Measurements from ENCODE around the gene LRMDA. TPM values are rescaled to one million over a fixed set of nuclear protein-coding genes. Genes with fewer than 3 reads are reported as not detected.

Gene LRMDA
- total RNA-seq, 1 donor from 2014 or later: 7.3 TPM

DNA sequence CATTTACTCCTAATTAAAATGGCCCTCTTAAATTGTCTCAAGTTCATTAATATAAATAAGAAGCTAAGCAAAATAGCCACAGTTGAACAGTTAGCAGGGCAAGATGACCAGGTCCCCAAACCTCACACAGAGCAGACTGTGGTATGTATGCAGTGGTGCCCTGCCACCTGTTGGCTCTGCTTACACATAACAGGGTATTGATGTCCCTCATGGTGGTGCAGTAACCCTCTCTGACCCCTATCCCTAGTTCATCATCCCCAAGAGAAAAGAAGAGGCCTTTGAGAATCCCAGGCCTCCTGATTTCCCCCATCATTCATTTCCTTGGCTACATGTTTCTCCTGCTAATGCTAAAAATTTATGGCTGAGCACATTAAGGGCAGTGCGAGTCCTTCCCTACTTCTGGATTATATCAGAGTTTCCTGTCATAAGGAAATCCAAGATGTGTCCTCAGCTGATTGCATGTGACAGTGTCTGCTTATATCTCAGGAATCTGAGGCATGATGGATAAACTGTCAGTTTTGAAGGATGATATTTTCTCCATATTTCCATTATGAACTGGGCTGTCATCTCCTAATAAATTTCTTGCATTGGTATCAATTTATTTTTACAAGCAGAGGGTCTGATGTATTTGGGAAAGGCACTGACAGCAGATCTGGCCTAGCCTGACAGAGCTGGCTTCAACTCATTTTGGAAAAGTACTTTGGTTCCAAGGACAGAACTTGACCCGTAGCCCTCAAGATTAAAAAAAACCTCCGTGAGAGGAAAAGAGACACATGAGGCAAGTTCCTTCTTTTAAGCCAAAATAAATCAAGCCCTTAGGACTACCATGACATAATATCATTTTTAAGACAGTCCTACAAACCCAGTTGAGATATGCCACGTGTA lies 880.6 kb downstream of the LRMDA start:
- H3K27me3 ChIP-seq (ENCODE audit: control insufficient read depth in 3 of 3, insufficient read depth in 3 of 3, low read length in 3 of 3): no peaks in the 10 kb centered on the region
- no peaks in the 10 kb centered on the region for H3K36me3 ChIP-seq (ENCODE audit: control insufficient read depth in 3 of 3, insufficient read depth in 3 of 3, low read length in 3 of 3)
- H3K9me3 ChIP-seq (ENCODE audit: control insufficient read depth in 3 of 3, low read length in 3 of 3): peaks cover 0 to 2% (median 0%) of the 10 kb centered on the region in 3 donors
- H3K27ac ChIP-seq (ENCODE audit: low read depth, low read length): no peak overlapping the region
- H3K4me3 ChIP-seq (ENCODE audit: low read length in 3 of 3): no peak overlapping the region
- H3K4me1 ChIP-seq (ENCODE audit: control insufficient read depth in 3 of 3, insufficient read depth in 3 of 3, low read length in 3 of 3): peaks cover 4 to 16% (median 4%) of the 10 kb centered on the region in 3 donors
- no peak overlapping the region for H3K9ac ChIP-seq (ENCODE audit: low read depth in 1 of 3, low read length in 3 of 3)

DNA sequence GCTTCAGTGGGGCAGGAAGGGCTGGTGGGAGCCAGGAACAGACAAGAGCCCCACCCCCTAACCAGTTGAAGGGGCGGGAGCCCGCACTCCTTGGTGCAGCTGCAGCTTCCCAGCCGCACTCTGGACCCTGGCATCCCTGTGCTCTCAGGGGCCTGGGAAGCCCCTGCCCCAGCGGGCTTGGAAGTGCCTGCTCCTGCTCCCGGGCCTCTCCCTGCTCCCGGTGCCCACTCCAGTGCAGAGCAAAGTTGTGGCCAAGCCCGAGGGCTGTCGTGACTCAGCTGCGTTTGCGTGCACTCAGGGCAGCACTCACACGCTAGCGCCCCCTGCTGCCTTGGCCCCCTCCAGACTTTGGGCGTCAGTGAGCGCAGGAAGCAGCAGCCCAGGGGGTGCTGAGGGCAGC lies 883.8 kb downstream of the LRMDA start:
- Histone ChIP-seq H3K9me3 (ENCODE audit: control insufficient read depth in 3 of 3, low read length in 3 of 3) (peaks cover 0 to 2% (median 0%) of the 10 kb centered on the region in 3 donors), H3K4me1 (ENCODE audit: control insufficient read depth in 3 of 3, insufficient read depth in 3 of 3, low read length in 3 of 3) (peaks cover 2 to 4% (median 4%) of the 10 kb centered on the region in 3 donors), H3K27ac (ENCODE audit: low read depth, low read length) (no peak overlapping the region), H3K27me3 (ENCODE audit: control insufficient read depth in 3 of 3, insufficient read depth in 3 of 3, low read length in 3 of 3) (no peaks in the 10 kb centered on the region), H3K36me3 (ENCODE audit: control insufficient read depth in 3 of 3, insufficient read depth in 3 of 3, low read length in 3 of 3) (no peaks in the 10 kb centered on the region), H3K4me3 (ENCODE audit: low read length in 3 of 3) (no peak overlapping the region), H3K9ac (ENCODE audit: low read depth in 1 of 3, low read length in 3 of 3) (no peak overlapping the region)

DNA sequence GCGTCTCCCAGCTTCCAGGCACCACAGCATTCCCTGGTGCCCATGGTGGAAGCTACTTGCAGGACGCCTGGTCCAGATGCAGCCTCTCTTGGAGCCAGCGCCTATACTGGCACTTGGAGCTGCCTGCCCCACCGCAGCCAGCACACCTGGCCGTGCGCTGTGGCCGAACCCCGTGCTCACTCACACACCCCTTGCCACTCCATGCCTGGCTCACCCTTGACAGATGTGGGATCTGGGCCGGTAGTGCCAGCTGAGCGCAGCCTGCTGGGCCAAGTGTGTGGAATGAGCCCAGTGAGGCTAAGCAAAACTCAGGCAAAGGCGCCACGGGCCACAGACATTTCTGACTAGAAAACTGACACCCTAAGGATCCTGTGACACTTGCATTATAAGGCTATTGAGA lies 884.8 kb downstream of the LRMDA start:
- H3K9me3 ChIP-seq (ENCODE audit: control insufficient read depth in 3 of 3, low read length in 3 of 3): peaks cover 0 to 2% (median 0%) of the 10 kb centered on the region in 3 donors
- no peaks in the 10 kb centered on the region for H3K27me3 ChIP-seq (ENCODE audit: control insufficient read depth in 3 of 3, insufficient read depth in 3 of 3, low read length in 3 of 3)
- no peak overlapping the region for H3K4me3 ChIP-seq (ENCODE audit: low read length in 3 of 3)
- no peak overlapping the region for H3K27ac ChIP-seq (ENCODE audit: low read depth, low read length)
- peaks cover 0 to 4% (median 4%) of the 10 kb centered on the region in 3 donors for H3K4me1 ChIP-seq (ENCODE audit: control insufficient read depth in 3 of 3, insufficient read depth in 3 of 3, low read length in 3 of 3)
- H3K36me3 ChIP-seq (ENCODE audit: control insufficient read depth in 3 of 3, insufficient read depth in 3 of 3, low read length in 3 of 3): no peaks in the 10 kb centered on the region
- no peak overlapping the region for H3K9ac ChIP-seq (ENCODE audit: low read depth in 1 of 3, low read length in 3 of 3)

DNA sequence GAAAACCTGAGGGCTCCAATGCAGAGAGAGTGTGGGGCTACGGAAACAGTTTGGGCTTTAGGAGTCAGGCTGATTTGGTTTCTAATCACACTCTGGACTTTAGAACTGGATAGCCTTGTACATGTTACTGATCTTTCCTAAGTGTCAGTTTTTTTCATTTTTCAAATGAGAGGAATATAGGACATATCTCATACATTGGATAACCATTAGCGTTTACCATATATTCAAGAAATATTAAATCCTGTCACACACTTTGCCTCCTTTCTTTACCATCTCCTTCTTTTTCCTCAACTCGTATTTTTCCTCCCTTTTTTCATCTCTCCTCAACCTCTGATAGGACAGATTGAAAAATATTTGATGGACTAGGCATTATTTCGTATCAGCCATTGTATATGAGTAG lies 885.7 kb downstream of the LRMDA start:
- Histone ChIP-seq H3K9me3 (ENCODE audit: control insufficient read depth in 3 of 3, low read length in 3 of 3) (peaks cover 0 to 2% (median 0%) of the 10 kb centered on the region in 3 donors), H3K4me3 (ENCODE audit: low read length in 3 of 3) (no peak overlapping the region), H3K9ac (ENCODE audit: low read depth in 1 of 3, low read length in 3 of 3) (no peak overlapping the region), H3K36me3 (ENCODE audit: control insufficient read depth in 3 of 3, insufficient read depth in 3 of 3, low read length in 3 of 3) (no peaks in the 10 kb centered on the region), H3K27ac (ENCODE audit: low read depth, low read length) (no peak overlapping the region), H3K27me3 (ENCODE audit: control insufficient read depth in 3 of 3, insufficient read depth in 3 of 3, low read length in 3 of 3) (no peaks in the 10 kb centered on the region), H3K4me1 (ENCODE audit: control insufficient read depth in 3 of 3, insufficient read depth in 3 of 3, low read length in 3 of 3) (no peaks in the 10 kb centered on the region)

DNA sequence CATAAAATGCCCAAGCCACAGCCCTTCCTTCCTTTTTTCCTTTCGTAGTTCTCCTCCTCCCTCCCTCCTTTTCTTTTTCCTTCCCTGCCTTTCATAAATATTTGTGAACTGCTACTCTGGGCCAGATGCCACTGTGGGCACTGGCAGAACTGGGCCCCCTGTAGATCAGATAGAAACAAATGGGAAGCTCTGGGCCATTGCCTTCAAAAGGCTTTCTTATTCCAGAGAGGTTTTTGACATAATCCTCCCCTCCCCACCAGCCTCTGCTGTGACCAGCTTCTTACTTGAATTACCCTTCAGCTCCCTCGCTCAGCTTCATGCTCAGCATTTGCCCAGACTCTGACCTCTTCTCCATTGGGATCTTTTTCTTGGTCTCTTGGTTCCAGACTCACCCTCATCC lies 886.8 kb downstream of the LRMDA start:
- Histone ChIP-seq H3K4me3 (ENCODE audit: low read length in 3 of 3) (no peak overlapping the region), H3K9ac (ENCODE audit: low read depth in 1 of 3, low read length in 3 of 3) (no peak overlapping the region), H3K36me3 (ENCODE audit: control insufficient read depth in 3 of 3, insufficient read depth in 3 of 3, low read length in 3 of 3) (no peaks in the 10 kb centered on the region), H3K4me1 (ENCODE audit: control insufficient read depth in 3 of 3, insufficient read depth in 3 of 3, low read length in 3 of 3) (no peaks in the 10 kb centered on the region), H3K9me3 (ENCODE audit: control insufficient read depth in 3 of 3, low read length in 3 of 3) (peaks cover 0 to 2% (median 0%) of the 10 kb centered on the region in 3 donors), H3K27me3 (ENCODE audit: control insufficient read depth in 3 of 3, insufficient read depth in 3 of 3, low read length in 3 of 3) (no peaks in the 10 kb centered on the region), H3K27ac (ENCODE audit: low read depth, low read length) (no peak overlapping the region)

DNA sequence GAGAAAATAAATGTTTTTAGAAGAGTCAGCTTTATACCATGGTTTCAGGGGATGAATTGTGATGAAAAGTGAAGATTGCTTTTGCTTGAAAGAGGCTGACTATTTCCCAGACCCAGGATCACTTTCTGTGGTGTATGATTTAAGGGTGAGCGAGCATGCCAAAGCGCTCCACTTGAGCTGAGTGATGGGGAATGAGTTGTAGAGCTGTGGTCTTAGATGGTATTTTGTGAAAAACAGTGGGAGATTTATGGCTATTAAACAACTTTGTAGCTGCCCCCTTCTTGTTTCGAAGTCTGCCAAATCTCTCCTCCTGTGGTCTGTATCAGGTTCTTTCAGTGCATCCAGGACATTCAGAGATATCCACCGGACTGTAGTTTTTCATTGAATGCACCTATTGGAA lies 888.2 kb downstream of the LRMDA start:
- Histone ChIP-seq H3K36me3 (ENCODE audit: control insufficient read depth in 3 of 3, insufficient read depth in 3 of 3, low read length in 3 of 3) (no peaks in the 10 kb centered on the region), H3K9ac (ENCODE audit: low read depth in 1 of 3, low read length in 3 of 3) (no peak overlapping the region), H3K27me3 (ENCODE audit: control insufficient read depth in 3 of 3, insufficient read depth in 3 of 3, low read length in 3 of 3) (no peaks in the 10 kb centered on the region), H3K4me3 (ENCODE audit: low read length in 3 of 3) (no peak overlapping the region), H3K27ac (ENCODE audit: low read depth, low read length) (no peak overlapping the region), H3K4me1 (ENCODE audit: control insufficient read depth in 3 of 3, insufficient read depth in 3 of 3, low read length in 3 of 3) (no peaks in the 10 kb centered on the region), H3K9me3 (ENCODE audit: control insufficient read depth in 3 of 3, low read length in 3 of 3) (peaks cover 0 to 2% (median 0%) of the 10 kb centered on the region in 3 donors)

DNA sequence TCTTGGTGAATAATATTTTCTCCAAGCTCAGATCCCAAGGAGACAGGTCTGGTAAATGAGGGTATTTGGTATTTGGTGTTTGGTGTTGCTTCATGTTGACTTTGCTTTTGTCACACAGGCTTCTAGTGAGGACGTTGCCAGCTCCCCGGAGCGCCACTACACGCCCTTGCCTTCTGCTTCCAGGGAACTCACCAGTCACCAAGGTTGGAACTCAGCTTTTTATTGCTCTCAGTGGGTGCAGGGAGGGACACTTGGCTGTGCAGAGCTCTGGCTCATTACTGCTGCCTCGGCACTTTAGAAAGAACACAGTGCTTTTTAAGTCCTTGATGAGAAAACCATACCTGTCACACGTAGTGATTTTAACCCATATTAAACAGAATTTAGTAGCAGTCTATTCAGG lies 892.9 kb downstream of the LRMDA start:
- Histone ChIP-seq H3K36me3 (ENCODE audit: control insufficient read depth in 3 of 3, insufficient read depth in 3 of 3, low read length in 3 of 3) (no peaks in the 10 kb centered on the region), H3K9me3 (ENCODE audit: control insufficient read depth in 3 of 3, low read length in 3 of 3) (no peaks in the 10 kb centered on the region), H3K4me3 (ENCODE audit: low read length in 3 of 3) (no peak overlapping the region), H3K27me3 (ENCODE audit: control insufficient read depth in 3 of 3, insufficient read depth in 3 of 3, low read length in 3 of 3) (no peaks in the 10 kb centered on the region), H3K27ac (ENCODE audit: low read depth, low read length) (no peak overlapping the region), H3K9ac (ENCODE audit: low read depth in 1 of 3, low read length in 3 of 3) (no peak overlapping the region), H3K4me1 (ENCODE audit: control insufficient read depth in 3 of 3, insufficient read depth in 3 of 3, low read length in 3 of 3) (no peaks in the 10 kb centered on the region)

DNA sequence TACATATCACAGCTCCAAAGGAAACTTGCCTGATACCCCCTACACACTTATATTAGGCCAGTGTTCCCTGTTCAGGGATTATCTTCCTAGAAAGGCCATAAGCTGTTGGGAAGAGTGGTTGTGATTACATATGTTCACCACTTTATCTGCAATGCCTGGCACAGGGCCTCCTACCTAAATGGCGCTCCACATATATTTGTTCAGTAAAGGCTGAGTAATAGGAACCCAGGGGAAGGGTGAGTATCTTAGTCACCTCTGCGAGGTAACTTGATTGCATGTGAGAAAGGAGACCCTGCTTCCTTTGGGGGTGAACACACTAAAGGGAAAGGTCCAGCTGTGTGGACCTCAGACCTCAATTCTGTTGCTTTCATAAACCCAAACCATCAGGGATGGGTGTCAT lies 896.0 kb downstream of the LRMDA start:
- no peaks in the 10 kb centered on the region for H3K27me3 ChIP-seq (ENCODE audit: control insufficient read depth in 3 of 3, insufficient read depth in 3 of 3, low read length in 3 of 3)
- no peak overlapping the region for H3K4me3 ChIP-seq (ENCODE audit: low read length in 3 of 3)
- H3K27ac ChIP-seq (ENCODE audit: low read depth, low read length): no peak overlapping the region
- no peaks in the 10 kb centered on the region for H3K36me3 ChIP-seq (ENCODE audit: control insufficient read depth in 3 of 3, insufficient read depth in 3 of 3, low read length in 3 of 3)
- no peaks in the 10 kb centered on the region for H3K4me1 ChIP-seq (ENCODE audit: control insufficient read depth in 3 of 3, insufficient read depth in 3 of 3, low read length in 3 of 3)
- no peaks in the 10 kb centered on the region for H3K9me3 ChIP-seq (ENCODE audit: control insufficient read depth in 3 of 3, low read length in 3 of 3)
- no peak overlapping the region for H3K9ac ChIP-seq (ENCODE audit: low read depth in 1 of 3, low read length in 3 of 3)

DNA sequence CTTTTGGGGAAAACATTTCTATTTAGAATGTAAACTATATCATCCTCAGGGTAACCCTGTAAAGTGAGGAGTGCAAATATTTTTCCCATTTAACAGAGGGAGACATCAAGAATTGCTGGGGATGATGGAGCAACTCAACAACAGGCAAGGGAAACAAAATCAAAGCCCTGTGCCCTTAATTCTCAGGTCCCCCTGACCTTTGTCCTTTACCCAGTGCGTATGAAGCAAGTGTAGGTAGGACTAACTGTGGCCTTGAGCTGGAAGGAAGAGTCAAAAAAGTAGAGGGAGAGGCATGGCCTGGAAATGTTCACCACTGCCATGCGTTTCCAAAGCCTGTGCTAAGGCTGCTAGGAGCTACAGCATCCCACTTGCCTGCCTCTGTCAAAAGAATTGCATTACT lies 896.9 kb downstream of the LRMDA start:
- Histone ChIP-seq H3K9me3 (ENCODE audit: control insufficient read depth in 3 of 3, low read length in 3 of 3) (no peaks in the 10 kb centered on the region), H3K9ac (ENCODE audit: low read depth in 1 of 3, low read length in 3 of 3) (no peak overlapping the region), H3K27ac (ENCODE audit: low read depth, low read length) (no peak overlapping the region), H3K4me3 (ENCODE audit: low read length in 3 of 3) (no peak overlapping the region), H3K36me3 (ENCODE audit: control insufficient read depth in 3 of 3, insufficient read depth in 3 of 3, low read length in 3 of 3) (no peaks in the 10 kb centered on the region), H3K4me1 (ENCODE audit: control insufficient read depth in 3 of 3, insufficient read depth in 3 of 3, low read length in 3 of 3) (no peaks in the 10 kb centered on the region), H3K27me3 (ENCODE audit: control insufficient read depth in 3 of 3, insufficient read depth in 3 of 3, low read length in 3 of 3) (no peaks in the 10 kb centered on the region)

DNA sequence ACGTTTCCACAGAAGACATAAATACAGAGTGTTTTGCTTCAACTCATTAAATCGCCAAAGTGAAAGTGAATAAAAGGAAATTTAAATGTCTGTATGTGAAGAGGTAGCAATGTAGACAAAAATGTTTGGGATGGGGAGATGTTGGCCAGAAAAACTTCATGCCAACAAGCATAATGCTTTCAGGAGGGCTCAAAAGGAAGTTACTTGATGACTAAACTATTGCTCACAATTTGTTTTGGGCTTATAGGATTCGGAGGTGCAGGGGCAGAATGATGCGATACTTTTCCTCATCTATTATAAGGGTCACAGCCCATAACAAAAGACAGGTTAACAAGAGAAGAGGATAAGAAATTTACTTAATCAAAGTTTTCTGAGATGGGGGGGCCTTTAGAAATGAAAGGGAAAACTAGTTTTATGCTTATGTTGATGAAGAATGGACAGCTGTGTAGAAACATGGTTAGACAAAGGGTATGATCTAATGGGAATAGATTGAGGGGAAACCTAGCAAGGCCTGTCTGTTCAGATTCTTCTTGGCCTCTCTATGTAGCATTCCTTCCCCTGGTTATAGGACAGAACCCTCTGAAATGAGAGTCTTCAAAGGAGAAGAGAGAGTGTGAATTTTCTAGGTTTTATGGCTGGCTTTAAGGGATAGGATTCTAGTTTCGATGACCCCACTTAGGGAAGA lies 898.6 kb downstream of the LRMDA start:
- Histone ChIP-seq H3K27ac (ENCODE audit: low read depth, low read length) (no peak overlapping the region), H3K36me3 (ENCODE audit: control insufficient read depth in 3 of 3, insufficient read depth in 3 of 3, low read length in 3 of 3) (no peaks in the 10 kb centered on the region), H3K4me1 (ENCODE audit: control insufficient read depth in 3 of 3, insufficient read depth in 3 of 3, low read length in 3 of 3) (peaks cover 0 to 3% (median 3%) of the 10 kb centered on the region in 3 donors), H3K4me3 (ENCODE audit: low read length in 3 of 3) (no peak overlapping the region), H3K9ac (ENCODE audit: low read depth in 1 of 3, low read length in 3 of 3) (no peak overlapping the region), H3K9me3 (ENCODE audit: control insufficient read depth in 3 of 3, low read length in 3 of 3) (no peaks in the 10 kb centered on the region), H3K27me3 (ENCODE audit: control insufficient read depth in 3 of 3, insufficient read depth in 3 of 3, low read length in 3 of 3) (no peaks in the 10 kb centered on the region)
